Lower leg skin (tissue), 4 donors: ENCODE results near the gene OSBPL2. TPM values are rescaled to one million over a fixed set of nuclear protein-coding genes. Genes with fewer than 3 reads are reported as not detected.

Experiments
- DNase-seq, 2 donors: peaks; one replicate each; pipeline ENCODE4 v3.0.0-alpha.2; 2019; ENCODE audit warnings: low spot score in 2 of 2
- H3K4me3 ChIP-seq: fragments of 200-600 bp; sonication (generic); 2 replicates; pipeline ENCODE4 v1.5.1; 2017; ENCODE audit warnings: mild to moderate bottlenecking, low read depth; ENCODE audit not compliant: poor library complexity, severe bottlenecking
- POLR2A ChIP-seq, 2 donors: fragments of 450-650 bp; IDR thresholded peaks; one replicate each; pipeline ENCODE4 v1.6.1; 2016 to 2017; ENCODE audit warnings: antibody characterized with exemption in 2 of 2, mild to moderate bottlenecking in 1 of 2, moderate library complexity in 1 of 2
- WGBS, 2 donors: methylation state at CpG; one replicate each; pipeline ENCODE4 v1.1.5; 2018; 5-methylcytosine and 5-hydroxymethylcytosine counted together
- intact Hi-C: fragments of 100-400 bp; cut with DNase I; formaldehyde crosslinking; loops from one replicate; pipeline ENCODE4 v1.15.0; 2023; ENCODE audit warnings: low total_unique reads
- total RNA-seq, 4 donors: library from RNA; depleted of rRNA; stranded (reverse); fragments of >200 nt; gene quantifications; one replicate each; pipeline ENCODE4 v1.1.0, GENCODE V29; 2016
- TF ChIP-seq, protein P1 (sequence below), 3 donors: fragments of 450-650 bp; IDR thresholded peaks; one replicate each; pipeline ENCODE4 v1.5.1; 2016; ENCODE audit warnings: antibody characterized with exemption in 3 of 3, mild to moderate bottlenecking in 3 of 3, moderate library complexity in 2 of 3

The OSBPL2 gene
- total RNA-seq, 4 donors from 2014 or later: 69.7 to 135 (median 86.0) TPM

- intact Hi-C loops: no loop called here
- no peak overlapping the region for H3K4me3 ChIP-seq
- 83 to 89% methylated on average over 10 of the region's 10 CpGs for WGBS, 2 donors
- DNase-seq: no peak
- no peak for TF ChIP-seq POLR2A (IDR thresholded peaks at IDR 0.05)
- TF ChIP-seq, protein P1, sequence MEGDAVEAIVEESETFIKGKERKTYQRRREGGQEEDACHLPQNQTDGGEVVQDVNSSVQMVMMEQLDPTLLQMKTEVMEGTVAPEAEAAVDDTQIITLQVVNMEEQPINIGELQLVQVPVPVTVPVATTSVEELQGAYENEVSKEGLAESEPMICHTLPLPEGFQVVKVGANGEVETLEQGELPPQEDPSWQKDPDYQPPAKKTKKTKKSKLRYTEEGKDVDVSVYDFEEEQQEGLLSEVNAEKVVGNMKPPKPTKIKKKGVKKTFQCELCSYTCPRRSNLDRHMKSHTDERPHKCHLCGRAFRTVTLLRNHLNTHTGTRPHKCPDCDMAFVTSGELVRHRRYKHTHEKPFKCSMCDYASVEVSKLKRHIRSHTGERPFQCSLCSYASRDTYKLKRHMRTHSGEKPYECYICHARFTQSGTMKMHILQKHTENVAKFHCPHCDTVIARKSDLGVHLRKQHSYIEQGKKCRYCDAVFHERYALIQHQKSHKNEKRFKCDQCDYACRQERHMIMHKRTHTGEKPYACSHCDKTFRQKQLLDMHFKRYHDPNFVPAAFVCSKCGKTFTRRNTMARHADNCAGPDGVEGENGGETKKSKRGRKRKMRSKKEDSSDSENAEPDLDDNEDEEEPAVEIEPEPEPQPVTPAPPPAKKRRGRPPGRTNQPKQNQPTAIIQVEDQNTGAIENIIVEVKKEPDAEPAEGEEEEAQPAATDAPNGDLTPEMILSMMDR (IDR thresholded peaks at IDR 0.05): no peak
These were observed 7.6 kb upstream of the OSBPL2 start for GRCh38 chr20:62230696-62231095.

- no peak for TF ChIP-seq POLR2A (IDR thresholded peaks at IDR 0.05)
- TF ChIP-seq, protein P1 (IDR thresholded peaks at IDR 0.05): no peak
- DNase-seq: no peak
- H3K4me3 ChIP-seq: no peak overlapping the region
- intact Hi-C loops: no loop called here
- 67 to 86% methylated on average over 4 to 6 of the region's 6 CpGs for WGBS, 2 donors
These were observed 7.0 kb upstream of the OSBPL2 start for GRCh38 chr20:62231292-62231691.

DNA sequence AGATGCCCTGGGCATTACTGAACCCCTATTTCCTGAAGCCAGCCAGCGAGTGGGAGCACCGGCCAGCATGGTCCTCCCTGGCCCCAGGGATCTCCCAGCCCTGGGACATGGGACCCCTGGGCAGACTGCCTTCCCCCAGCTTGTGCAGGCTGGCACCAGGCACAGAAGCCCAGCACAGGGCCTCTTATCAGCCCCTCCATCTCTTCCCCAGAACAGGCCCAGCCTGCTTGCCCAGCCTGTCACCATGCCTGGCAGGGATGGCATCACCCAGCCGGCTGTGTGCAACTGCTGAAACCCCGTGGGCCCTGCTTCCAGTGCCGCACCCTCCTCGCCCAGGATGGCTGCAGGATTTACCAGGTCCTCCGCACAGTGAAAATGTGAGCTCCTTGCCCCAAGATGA lies 6.1 kb upstream of the OSBPL2 start:
- WGBS, 2 donors: 54 to 58% methylated on average over 5 to 7 of the region's 7 CpGs
- no peak for DNase-seq
- TF ChIP-seq, protein P1 (IDR thresholded peaks at IDR 0.05): no peak
- no peak for TF ChIP-seq POLR2A (IDR thresholded peaks at IDR 0.05)

GRCh38 chr20:62232770-62233645 lies 5.3 kb upstream of the OSBPL2 start:
- no peak overlapping the region for H3K4me3 ChIP-seq
- TF ChIP-seq, protein P1 (IDR thresholded peaks at IDR 0.05): no peak
- no peak for TF ChIP-seq POLR2A (IDR thresholded peaks at IDR 0.05)
- 39 to 53% methylated on average over 18 of the region's 18 CpGs for WGBS, 2 donors
- no peak for DNase-seq
- intact Hi-C loops: no loop called here

More for the DNA sequence above, 6.1 kb upstream of the OSBPL2 start:
- intact Hi-C loops: no loop called here
- H3K4me3 ChIP-seq: no peak overlapping the region

- WGBS, 2 donors: 71 to 88% methylated on average over 4 of the region's 4 CpGs
- H3K4me3 ChIP-seq: no peak overlapping the region
- intact Hi-C loops: no loop called here
- no peak for DNase-seq
- TF ChIP-seq POLR2A (IDR thresholded peaks at IDR 0.05): no peak
- TF ChIP-seq, protein P1 (IDR thresholded peaks at IDR 0.05): no peak
These were observed 4.6 kb upstream of the OSBPL2 start for GRCh38 chr20:62233684-62234083.
